Activated CD4-positive, alpha-beta memory T cell treated with anti-CD3 and anti-CD28 coated beads for 36 hours (primary cell): Measurements from ENCODE around the gene METTL13. TPM values are rescaled to one million over a fixed set of nuclear protein-coding genes. Genes with fewer than 3 reads are reported as not detected.

Experiments
- CTCF ChIA-PET: fragments of 350-600 bp; sonication (Branson Sonifier 250); formaldehyde crosslinking; loops from one replicate; lab custom pipeline; 2021; ENCODE audit warnings: antibody characterized with exemption, inconsistent platforms; lab: Charles Lee
- POLR2A ChIA-PET: fragments of 350-600 bp; sonication (Branson Sonifier 250); formaldehyde crosslinking; loops from one replicate; lab custom pipeline; 2021; ENCODE audit warnings: antibody characterized with exemption; lab: Charles Lee
- DNase-seq: peaks from one replicate; pipeline ENCODE4 v3.0.0-alpha.2; 2020
- H3K27ac Mint-ChIP-seq: one replicate; pipeline ENCODE4 v1.8.0; 2021; ENCODE audit warnings: mixed read lengths
- H3K27me3 Mint-ChIP-seq: one replicate; pipeline ENCODE4 v1.8.0; 2021; ENCODE audit warnings: mixed read lengths
- H3K36me3 Mint-ChIP-seq: one replicate; pipeline ENCODE4 v1.8.0; 2021; ENCODE audit warnings: mixed read lengths
- H3K4me1 Mint-ChIP-seq: one replicate; pipeline ENCODE4 v1.8.0; 2021; ENCODE audit warnings: low read depth, mixed read lengths
- H3K4me3 Mint-ChIP-seq: one replicate; pipeline ENCODE4 v1.8.0; 2021; ENCODE audit warnings: mild to moderate bottlenecking, mixed read lengths
- H3K9me3 Mint-ChIP-seq: one replicate; pipeline ENCODE4 v1.8.0; 2021; ENCODE audit warnings: mixed read lengths
- intact Hi-C: fragments of 100-400 bp; cut with micrococcal nuclease; formaldehyde crosslinking; loops from one replicate; pipeline ENCODE4 v1.15.1; 2023
- total RNA-seq, 2 experiments: library from RNA; stranded (reverse); gene quantifications; one replicate each; pipeline ENCODE4 v1.2.3, GENCODE V29; 2021

METTL13 gene
- total RNA-seq, 2 experiments from 2014 or later, result 45.6 to 49.8 TPM

DNA sequence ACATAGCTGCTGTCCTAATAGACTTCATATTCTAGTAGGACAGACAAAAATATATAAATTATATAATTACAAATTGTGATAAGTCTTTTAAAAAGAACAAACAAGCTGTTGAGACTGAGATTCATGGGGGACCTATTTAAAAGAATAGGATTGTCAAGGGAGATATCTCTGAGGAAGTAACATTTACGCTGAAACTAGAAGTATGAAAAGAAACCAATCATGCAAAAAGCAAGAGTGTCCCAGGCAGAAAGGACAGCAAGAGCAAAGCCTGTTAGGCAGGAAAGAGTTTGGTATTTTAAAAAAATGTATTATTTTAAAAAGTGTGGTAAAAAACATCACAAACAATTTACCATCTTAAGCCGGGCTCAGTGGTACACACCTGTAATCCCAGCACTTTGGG lies 9.1 kb upstream of the METTL13 start:
- Mint-ChIP-seq H3K9me3 (no peaks in the 10 kb centered on the region), H3K27ac (no peak overlapping the region), H3K4me1 (peaks cover 1% of the 10 kb centered on the region), H3K4me3 (no peak overlapping the region), H3K36me3 (no peaks in the 10 kb centered on the region), H3K27me3 (peaks cover 3% of the 10 kb centered on the region)
- CTCF ChIA-PET, result no interaction called here
- no peak for DNase-seq
- intact Hi-C loops, result no loop called here
- POLR2A ChIA-PET, result no interaction called here

- intact Hi-C loops, result loop anchor here (1.0 to 10.0 kb wide), 9 partner anchors 14 to 917 kb away; partner anchors contain the start of genes DNM3, PIGC and VAMP4
- ChIA-PET POLR2A (interaction anchor here (0.6 to 1.7 kb wide), 3 partner anchors 14 to 50 kb away, joined by 3 to 9 read pairs (median 3); partner anchors contain the start of gene VAMP4), CTCF (interaction anchor here (1.1 to 1.7 kb wide), 4 partner anchors 19 to 205 kb away, joined by 3 to 5 read pairs (median 4); no protein-coding TSS in a partner anchor)
- DNase-seq, result peak; percentile 13
- Mint-ChIP-seq H3K4me1 (peaks cover 55% of the 10 kb centered on the region), H3K27ac (peak overlapping the region; percentile 94), H3K36me3 (peaks cover 21% of the 10 kb centered on the region), H3K4me3 (peak overlapping the region; percentile 96), H3K9me3 (no peaks in the 10 kb centered on the region), H3K27me3 (no peaks in the 10 kb centered on the region)
Observed at GRCh38 chr1:171780583-171781175, 781 bp upstream of the METTL13 start.

DNA sequence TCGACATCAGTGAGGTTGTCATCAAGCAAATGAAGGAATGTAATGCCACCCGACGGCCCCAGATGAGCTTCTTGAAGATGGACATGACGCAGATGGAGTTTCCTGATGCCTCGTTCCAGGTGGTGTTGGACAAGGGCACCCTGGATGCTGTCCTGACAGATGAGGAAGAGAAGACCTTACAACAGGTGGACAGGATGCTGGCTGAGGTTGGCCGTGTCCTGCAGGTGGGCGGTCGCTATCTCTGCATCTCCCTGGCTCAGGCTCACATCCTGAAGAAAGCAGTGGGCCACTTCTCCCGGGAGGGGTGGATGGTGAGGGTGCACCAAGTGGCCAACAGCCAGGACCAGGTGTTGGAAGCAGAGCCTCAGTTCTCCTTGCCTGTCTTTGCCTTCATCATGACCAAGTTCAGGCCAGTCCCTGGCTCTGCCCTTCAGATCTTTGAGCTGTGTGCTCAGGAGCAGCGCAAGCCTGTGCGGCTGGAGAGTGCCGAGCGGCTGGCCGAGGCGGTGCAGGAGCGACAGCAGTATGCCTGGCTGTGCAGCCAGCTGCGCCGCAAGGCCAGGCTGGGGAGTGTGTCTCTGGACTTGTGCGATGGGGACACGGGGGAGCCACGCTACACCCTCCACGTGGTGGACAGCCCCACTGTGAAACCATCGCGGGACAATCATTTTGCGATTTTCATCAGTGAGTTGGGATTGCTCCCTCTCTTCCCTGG lies 2.5 kb downstream of the METTL13 start:
- Mint-ChIP-seq H3K36me3 (peaks cover 50% of the 10 kb centered on the region), H3K27me3 (no peaks in the 10 kb centered on the region), H3K9me3 (no peaks in the 10 kb centered on the region), H3K4me3 (no peak overlapping the region), H3K4me1 (peaks cover 67% of the 10 kb centered on the region), H3K27ac (peak overlapping the region; percentile 74)
- ChIA-PET CTCF (interaction anchor here (1.7 to 2.9 kb wide), 2 partner anchors 17 to 201 kb away, joined by 6 to 19 read pairs; no protein-coding TSS in a partner anchor), POLR2A (interaction anchor here (1.3 kb wide), 1 partner anchor 10 kb away, joined by 5 read pairs; no protein-coding TSS in a partner anchor)
- no peak for DNase-seq
- intact Hi-C loops, result loop anchor here (5.0 to 10.0 kb wide), 3 partner anchors 127 to 913 kb away; partner anchors contain the start of gene PIGC

- Mint-ChIP-seq H3K27me3 (no peaks in the 10 kb centered on the region), H3K27ac (peak overlapping the region; percentile 74), H3K4me3 (peak overlapping the region; percentile 42), H3K4me1 (peaks cover 67% of the 10 kb centered on the region), H3K36me3 (peaks cover 57% of the 10 kb centered on the region), H3K9me3 (no peaks in the 10 kb centered on the region)
- CTCF ChIA-PET, result interaction anchor here (1.1 to 2.9 kb wide), 3 partner anchors 16 to 200 kb away, joined by 3 to 19 read pairs (median 6); no protein-coding TSS in a partner anchor
- intact Hi-C loops, result loop anchor here (5.0 to 10.0 kb wide), 3 partner anchors 127 to 913 kb away; partner anchors contain the start of gene PIGC
- peak; percentile 24 for DNase-seq
- POLR2A ChIA-PET, result interaction anchor here (1.3 to 2.6 kb wide), 2 partner anchors 9 to 42 kb away, joined by 5 to 11 read pairs; no protein-coding TSS in a partner anchor
Observed at GRCh38 chr1:171784784-171785183, 3.3 kb downstream of the METTL13 start.

DNA sequence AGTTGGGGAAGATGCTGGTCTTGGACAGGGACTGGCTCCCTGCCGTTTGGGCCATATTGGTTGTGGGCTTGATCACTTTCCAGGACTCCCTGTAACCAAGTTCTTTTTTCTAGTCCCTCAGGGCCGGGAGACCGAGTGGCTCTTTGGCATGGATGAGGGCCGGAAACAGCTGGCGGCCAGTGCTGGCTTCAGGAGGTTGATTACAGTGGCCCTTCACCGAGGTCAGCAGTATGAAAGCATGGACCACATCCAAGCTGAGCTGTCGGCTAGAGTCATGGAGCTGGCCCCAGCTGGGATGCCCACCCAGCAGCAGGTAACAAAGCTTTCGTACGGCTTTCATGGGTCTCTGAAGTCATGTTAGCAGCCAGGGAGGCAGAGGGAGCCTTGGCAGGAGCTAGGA lies 4.3 kb downstream of the METTL13 start:
- intact Hi-C loops, result loop anchor here (10.0 kb wide), 1 partner anchor 659 kb away; the partner anchor contains the start of gene PIGC
- CTCF ChIA-PET, result interaction anchor here (1.1 to 2.9 kb wide), 3 partner anchors 15 to 199 kb away, joined by 3 to 19 read pairs (median 6); no protein-coding TSS in a partner anchor
- Mint-ChIP-seq H3K4me3 (no peak overlapping the region), H3K9me3 (no peaks in the 10 kb centered on the region), H3K27ac (peak overlapping the region; percentile 74), H3K27me3 (no peaks in the 10 kb centered on the region), H3K4me1 (peaks cover 57% of the 10 kb centered on the region), H3K36me3 (peaks cover 63% of the 10 kb centered on the region)
- POLR2A ChIA-PET, result interaction anchor here (0.8 to 2.6 kb wide), 3 partner anchors 8 to 43 kb away, joined by 3 to 11 read pairs (median 5); no protein-coding TSS in a partner anchor
- no peak for DNase-seq

- POLR2A ChIA-PET, result interaction anchor here (2.6 kb wide), 1 partner anchor 43 kb away, joined by 11 read pairs; no protein-coding TSS in a partner anchor
- no peak overlapping the region for H3K4me3 Mint-ChIP-seq
- CTCF ChIA-PET, result interaction anchor here (2.9 kb wide), 1 partner anchor 15 kb away, joined by 19 read pairs; no protein-coding TSS in a partner anchor
- H3K4me1 Mint-ChIP-seq, result peaks cover 51% of the 10 kb centered on the region
- intact Hi-C loops, result loop anchor here (10.0 kb wide), 1 partner anchor 658 kb away; the partner anchor contains the start of gene PIGC
- no peaks in the 10 kb centered on the region for H3K9me3 Mint-ChIP-seq
- no peaks in the 10 kb centered on the region for H3K27me3 Mint-ChIP-seq
- H3K36me3 Mint-ChIP-seq, result peaks cover 65% of the 10 kb centered on the region
- DNase-seq, result no peak
- peak overlapping the region; percentile 50 for H3K27ac Mint-ChIP-seq
Observed at GRCh38 chr1:171786534-171786933, 5.1 kb downstream of the METTL13 start.

- DNase-seq, result no peak
- Mint-ChIP-seq H3K36me3 (peaks cover 74% of the 10 kb centered on the region), H3K27me3 (no peaks in the 10 kb centered on the region), H3K4me1 (peaks cover 50% of the 10 kb centered on the region), H3K9me3 (no peaks in the 10 kb centered on the region), H3K27ac (no peak overlapping the region), H3K4me3 (no peak overlapping the region)
- CTCF ChIA-PET, result no interaction called here
- intact Hi-C loops, result loop anchor here (10.0 kb wide), 1 partner anchor 657 kb away; the partner anchor contains the start of gene PIGC
- POLR2A ChIA-PET, result no interaction called here
Observed at GRCh38 chr1:171787686-171788480, 6.4 kb downstream of the METTL13 start.

- peaks cover 45% of the 10 kb centered on the region for H3K4me1 Mint-ChIP-seq
- CTCF ChIA-PET, result interaction anchor here (4.4 kb wide), 1 partner anchor 13 kb away, joined by 17 read pairs; no protein-coding TSS in a partner anchor
- H3K9me3 Mint-ChIP-seq, result no peaks in the 10 kb centered on the region
- POLR2A ChIA-PET, result no interaction called here
- peaks cover 70% of the 10 kb centered on the region for H3K36me3 Mint-ChIP-seq
- H3K4me3 Mint-ChIP-seq, result no peak overlapping the region
- intact Hi-C loops, result loop anchor here (10.0 kb wide), 1 partner anchor 656 kb away; the partner anchor contains the start of gene PIGC
- H3K27ac Mint-ChIP-seq, result no peak overlapping the region
- no peaks in the 10 kb centered on the region for H3K27me3 Mint-ChIP-seq
- no peak for DNase-seq
Observed at GRCh38 chr1:171788696-171789095, 7.2 kb downstream of the METTL13 start.

DNA sequence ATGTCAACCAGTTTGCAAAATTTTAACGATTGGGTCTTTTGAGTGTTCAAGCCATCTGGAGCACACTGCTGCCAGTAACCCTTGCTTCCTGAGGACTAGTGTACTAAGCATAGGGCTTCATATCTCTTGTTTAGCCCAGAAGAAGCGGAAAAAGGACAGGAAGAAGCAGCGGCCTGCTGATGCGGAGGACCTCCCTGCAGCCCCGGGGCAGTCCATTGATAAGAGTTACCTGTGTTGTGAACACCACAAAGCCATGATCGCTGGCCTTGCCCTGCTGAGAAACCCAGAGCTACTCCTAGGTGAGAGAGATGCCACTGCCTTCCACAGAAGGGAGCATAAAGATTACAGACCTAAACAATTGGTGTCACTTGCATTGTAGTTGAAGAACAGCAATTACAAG lies 8.9 kb downstream of the METTL13 start:
- POLR2A ChIA-PET, result interaction anchor here (0.6 kb wide), 1 partner anchor 58 kb away, joined by 3 read pairs; no protein-coding TSS in a partner anchor
- CTCF ChIA-PET, result interaction anchor here (4.4 kb wide), 1 partner anchor 11 kb away, joined by 17 read pairs; no protein-coding TSS in a partner anchor
- H3K27me3 Mint-ChIP-seq, result no peaks in the 10 kb centered on the region
- H3K36me3 Mint-ChIP-seq, result peaks cover 75% of the 10 kb centered on the region
- no peak overlapping the region for H3K4me3 Mint-ChIP-seq
- peaks cover 42% of the 10 kb centered on the region for H3K4me1 Mint-ChIP-seq
- no peak for DNase-seq
- H3K27ac Mint-ChIP-seq, result no peak overlapping the region
- intact Hi-C loops, result loop anchor here (5.0 kb wide), 1 partner anchor 87 kb away; no protein-coding TSS in a partner anchor
- no peaks in the 10 kb centered on the region for H3K9me3 Mint-ChIP-seq

DNA sequence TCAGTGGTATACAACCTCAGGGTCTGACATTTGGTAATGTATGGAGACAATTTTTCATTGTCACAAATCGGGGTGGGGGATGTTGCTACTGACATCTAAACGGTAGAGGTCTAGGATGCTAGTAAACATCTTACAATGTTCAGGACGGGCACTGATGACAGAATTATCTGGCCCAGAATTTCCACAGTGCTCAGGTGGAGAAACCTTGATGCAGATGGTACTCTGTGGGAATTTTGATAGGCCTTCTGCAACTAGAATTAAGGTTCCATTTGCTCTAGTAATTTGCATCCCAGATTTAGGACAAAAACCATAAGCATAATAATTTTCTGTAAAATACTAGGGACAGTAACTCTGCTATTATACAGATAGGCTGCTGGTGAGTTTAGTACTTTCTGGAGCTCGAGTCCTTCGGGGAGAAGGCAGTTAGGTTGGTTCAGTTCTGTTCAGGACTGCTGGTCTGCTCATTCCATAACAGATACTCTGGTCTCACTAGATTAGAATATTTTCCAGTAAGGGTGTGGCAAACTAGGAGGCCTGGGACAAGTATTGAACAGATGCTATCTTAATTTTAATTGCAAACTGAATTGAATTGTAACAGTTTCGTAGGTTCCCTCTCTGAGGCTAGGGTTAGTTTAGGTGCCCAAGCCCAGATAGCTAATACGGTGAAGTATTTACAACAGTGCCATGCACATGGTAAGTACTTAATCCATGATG lies 11.4 kb downstream of the METTL13 start:
- intact Hi-C loops, result loop anchor here (5.0 kb wide), 1 partner anchor 84 kb away; no protein-coding TSS in a partner anchor
- POLR2A ChIA-PET, result interaction anchor here (1.1 kb wide), 1 partner anchor 8 kb away, joined by 5 read pairs; no protein-coding TSS in a partner anchor

More for the DNA sequence above, 11.4 kb downstream of the METTL13 start:
- H3K27ac Mint-ChIP-seq, result peak overlapping the region; percentile 94
- no peaks in the 10 kb centered on the region for H3K27me3 Mint-ChIP-seq
- peaks cover 26% of the 10 kb centered on the region for H3K4me1 Mint-ChIP-seq
- DNase-seq, result no peak
- H3K36me3 Mint-ChIP-seq, result peaks cover 70% of the 10 kb centered on the region
- CTCF ChIA-PET, result interaction anchor here (4.4 kb wide), 1 partner anchor 9 kb away, joined by 17 read pairs; no protein-coding TSS in a partner anchor
- no peak overlapping the region for H3K4me3 Mint-ChIP-seq
- H3K9me3 Mint-ChIP-seq, result no peaks in the 10 kb centered on the region
